22Rv1 (cell line): ENCODE measurements around the gene KIAA1210.
"Not testable (repeated sequence)": the region's sequence is repeated elsewhere in the genome, so short reads cannot be mapped to it uniquely, and the experiment has no call there.

Source experiments
- H3K27ac ChIP-seq: fragments of 450-650 bp; 2 replicates; pipeline ENCODE4 v1.5.1; 2017
- ZFX ChIP-seq: fragments of 450-650 bp; IDR thresholded peaks from 2 replicates; pipeline ENCODE4 v1.6.1; 2017; ENCODE audit warnings: antibody characterized with exemption, borderline replicate concordance
- TF ChIP-seq, protein P1 (sequence below): fragments of 450-650 bp; IDR thresholded peaks from 2 replicates; pipeline ENCODE4 v1.5.1; 2017; ENCODE audit warnings: mild to moderate bottlenecking

The KIAA1210 gene

DNA sequence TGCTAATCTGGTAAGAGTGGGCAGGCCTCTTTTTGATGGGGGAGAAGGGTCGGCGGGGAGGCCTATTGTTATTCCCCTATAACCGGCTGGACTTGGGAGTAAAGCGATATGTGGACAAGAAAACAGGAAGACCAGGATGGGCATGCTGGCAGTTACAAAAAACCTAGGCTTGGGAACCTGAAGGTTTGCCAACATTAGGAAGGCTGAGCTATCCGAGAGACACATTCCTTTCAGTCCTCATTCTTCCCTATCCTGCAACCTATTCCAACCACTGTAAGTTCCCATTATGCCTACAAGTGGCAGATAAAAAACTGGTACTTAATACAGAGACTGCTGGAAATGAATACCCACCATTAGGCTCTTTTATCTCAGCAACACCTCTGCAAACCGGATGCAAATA, 87.2 kb downstream of the KIAA1210 start:
- no peak overlapping the region for H3K27ac ChIP-seq
- no peak for TF ChIP-seq ZFX
- TF ChIP-seq, protein P1, sequence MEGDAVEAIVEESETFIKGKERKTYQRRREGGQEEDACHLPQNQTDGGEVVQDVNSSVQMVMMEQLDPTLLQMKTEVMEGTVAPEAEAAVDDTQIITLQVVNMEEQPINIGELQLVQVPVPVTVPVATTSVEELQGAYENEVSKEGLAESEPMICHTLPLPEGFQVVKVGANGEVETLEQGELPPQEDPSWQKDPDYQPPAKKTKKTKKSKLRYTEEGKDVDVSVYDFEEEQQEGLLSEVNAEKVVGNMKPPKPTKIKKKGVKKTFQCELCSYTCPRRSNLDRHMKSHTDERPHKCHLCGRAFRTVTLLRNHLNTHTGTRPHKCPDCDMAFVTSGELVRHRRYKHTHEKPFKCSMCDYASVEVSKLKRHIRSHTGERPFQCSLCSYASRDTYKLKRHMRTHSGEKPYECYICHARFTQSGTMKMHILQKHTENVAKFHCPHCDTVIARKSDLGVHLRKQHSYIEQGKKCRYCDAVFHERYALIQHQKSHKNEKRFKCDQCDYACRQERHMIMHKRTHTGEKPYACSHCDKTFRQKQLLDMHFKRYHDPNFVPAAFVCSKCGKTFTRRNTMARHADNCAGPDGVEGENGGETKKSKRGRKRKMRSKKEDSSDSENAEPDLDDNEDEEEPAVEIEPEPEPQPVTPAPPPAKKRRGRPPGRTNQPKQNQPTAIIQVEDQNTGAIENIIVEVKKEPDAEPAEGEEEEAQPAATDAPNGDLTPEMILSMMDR: no peak

DNA sequence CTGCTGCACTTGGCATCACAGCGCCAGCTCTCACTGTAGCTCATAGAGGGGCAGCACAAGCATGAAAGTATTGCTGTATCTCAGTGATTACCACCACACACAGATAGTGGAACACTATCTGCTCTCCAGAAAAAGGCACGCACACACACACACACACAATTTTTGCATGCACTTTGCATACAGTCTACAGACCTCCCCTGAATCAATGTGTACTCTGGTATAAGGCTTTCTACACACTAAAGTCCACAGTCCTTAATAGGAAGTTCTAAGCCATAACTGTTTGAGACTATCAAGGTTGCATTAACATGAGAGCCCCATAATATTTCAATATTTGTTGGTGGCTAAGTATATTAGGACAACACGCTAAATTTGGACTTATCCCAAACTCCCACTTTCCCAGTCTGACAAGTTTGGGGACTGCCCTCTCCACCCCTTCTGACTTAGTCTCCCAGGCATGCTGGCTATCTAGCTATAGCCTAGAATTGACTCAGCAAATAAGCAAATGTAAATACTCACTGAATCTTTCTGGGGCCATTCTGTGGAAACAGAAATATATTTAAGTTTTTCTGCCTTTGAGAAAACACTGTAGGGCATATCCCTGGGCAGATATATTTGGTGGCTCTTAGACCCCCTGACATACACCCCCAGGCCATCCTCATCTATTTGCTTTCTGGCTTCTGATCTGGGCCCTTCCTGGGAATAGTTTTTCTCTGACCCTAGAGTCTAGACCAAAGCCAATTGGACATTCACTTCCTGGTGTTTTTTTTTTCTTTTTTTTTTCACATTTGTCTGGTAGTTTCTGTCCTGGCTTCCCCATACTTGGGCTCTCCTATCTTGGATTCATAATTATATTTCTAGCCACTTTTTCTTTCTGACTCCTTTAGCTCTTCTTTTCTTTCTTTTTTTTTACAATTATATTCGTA, 91.2 kb downstream of the KIAA1210 start:
- no peak overlapping the region for H3K27ac ChIP-seq
- TF ChIP-seq ZFX: no peak
- TF ChIP-seq, protein P1: no peak

DNA sequence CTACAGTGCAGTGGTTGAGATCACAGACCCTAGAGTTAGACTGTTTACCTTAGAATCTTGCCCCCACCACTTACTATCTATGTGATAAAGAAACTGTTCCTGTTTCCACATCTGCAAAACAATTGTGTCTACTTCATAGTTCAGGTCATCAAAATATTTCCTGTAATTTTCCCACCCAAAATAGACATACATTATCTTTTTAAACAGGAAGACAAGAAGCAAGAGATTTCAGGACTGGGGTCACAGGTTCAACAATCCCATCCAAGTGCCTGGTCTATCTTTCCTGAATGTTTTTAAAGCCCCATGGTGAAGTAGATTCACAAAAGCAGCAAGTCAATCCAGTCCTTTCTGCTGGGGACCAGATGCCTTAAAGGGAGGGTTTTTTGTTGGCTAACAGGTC, 96.6 kb downstream of the KIAA1210 start:
- TF ChIP-seq, protein P1: no peak
- no peak for TF ChIP-seq ZFX
- no peak overlapping the region for H3K27ac ChIP-seq

DNA sequence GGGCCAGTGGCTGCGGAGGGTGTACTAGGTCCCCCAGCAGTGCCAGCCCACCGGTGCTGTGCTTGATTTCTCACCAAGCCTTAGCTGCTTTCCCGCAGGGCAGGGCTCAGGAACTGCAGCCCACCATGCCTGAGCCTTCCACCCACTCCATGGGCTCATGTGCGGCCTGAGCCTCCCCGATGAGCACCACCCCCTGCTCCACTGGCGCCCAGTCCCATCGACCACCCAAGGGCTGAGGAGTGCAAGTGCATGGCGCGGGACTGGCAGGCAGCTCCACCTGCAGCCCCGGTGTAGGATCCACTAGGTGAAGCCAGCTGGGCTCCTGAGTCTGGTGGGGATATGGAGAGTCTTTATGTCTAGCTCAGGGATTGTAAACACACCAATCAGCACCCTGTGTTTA, 98.0 kb downstream of the KIAA1210 start:
- H3K27ac ChIP-seq: not testable (repeated sequence)

DNA sequence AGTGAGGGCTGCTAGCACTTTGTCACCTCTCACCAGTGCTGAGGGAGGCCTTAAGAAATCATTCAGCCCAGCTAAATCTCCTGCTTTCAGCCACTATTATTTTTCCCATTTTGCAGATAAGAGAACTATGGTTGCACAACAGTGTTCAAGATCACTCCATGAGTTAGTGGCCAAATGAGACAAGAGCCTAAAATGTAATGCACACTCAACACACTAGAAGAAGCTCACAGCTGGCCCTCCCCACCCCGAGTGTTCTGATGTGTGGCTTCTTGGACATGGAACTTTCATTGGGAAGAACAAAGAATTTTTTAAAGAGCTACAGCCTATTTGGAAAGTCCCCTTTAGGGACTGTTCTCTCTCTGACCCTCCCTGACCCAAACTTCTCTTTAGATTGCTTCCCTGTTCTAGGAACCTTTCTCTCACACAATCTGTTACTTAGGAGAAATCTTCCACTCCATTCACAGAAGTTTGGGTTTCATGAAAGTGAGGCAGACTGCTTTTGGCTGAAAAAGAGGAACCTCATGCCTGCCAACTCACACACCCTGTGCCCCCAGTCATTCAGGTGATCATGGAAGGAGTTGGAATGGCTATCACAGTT, 98.8 kb downstream of the KIAA1210 start:
- no peak overlapping the region for H3K27ac ChIP-seq
- no peak for TF ChIP-seq ZFX
- TF ChIP-seq, protein P1: no peak
